GM19043 (cell line): ENCODE data around the gene MEGF9.
"Not testable (repeated sequence)": the region's sequence is repeated elsewhere in the genome, so short reads cannot be mapped to it uniquely, and the experiment has no call there.

Source experiments
- ATAC-seq: cut with Tn5 transposase; IDR thresholded peaks from one replicate; pipeline ENCODE4 v1.9.1; 2021; ENCODE audit warnings: low read depth; ENCODE audit not compliant: unreplicated experiment

MEGF9 gene

GRCh38 chr9:120663950-120664349 lies 50.3 kb downstream of the MEGF9 start:
- no peak for ATAC-seq

DNA sequence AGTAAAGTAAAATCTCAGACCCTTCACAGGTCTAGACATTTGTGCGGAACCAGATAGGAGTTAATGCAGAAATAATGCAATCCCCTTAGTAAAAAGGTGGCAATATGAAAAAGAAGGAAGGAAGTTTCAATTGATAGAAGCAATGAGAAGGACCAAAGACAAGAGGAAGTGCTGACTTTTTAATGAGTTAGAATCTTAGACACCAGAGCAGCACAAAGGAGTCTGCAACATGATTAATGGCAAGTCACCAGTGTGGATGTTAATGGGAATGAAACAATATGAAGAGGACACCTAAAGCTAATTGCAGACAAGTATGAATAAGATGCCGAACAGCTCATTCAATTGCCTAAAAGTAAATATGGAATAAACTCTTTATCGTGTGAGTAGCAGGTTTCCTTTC lies 50.9 kb downstream of the MEGF9 start:
- no peak for ATAC-seq

- no peak for ATAC-seq
Measured at GRCh38 chr9:120662513-120662912, 51.8 kb downstream of the MEGF9 start.

DNA sequence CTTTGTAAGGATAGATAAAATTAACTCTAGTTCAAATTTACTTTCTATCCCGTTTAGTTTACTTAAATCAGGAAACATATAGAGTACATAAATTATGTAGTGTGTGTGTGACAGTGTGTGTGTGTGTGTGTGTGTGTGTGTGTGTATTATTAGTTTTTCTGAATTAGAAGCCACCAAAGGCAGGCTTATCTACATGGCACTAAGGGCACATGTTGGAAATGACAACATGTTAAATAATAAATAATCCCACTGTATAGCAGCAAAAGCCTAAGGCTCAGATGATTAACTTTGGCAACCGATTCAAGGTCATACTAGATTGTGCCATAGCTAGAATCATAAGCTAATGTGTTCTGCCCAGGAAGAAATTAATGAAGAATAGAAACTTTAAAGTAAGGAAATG lies 54.6 kb downstream of the MEGF9 start:
- ATAC-seq: no peak

- ATAC-seq: no peak
Measured at GRCh38 chr9:120659209-120659608, 55.1 kb downstream of the MEGF9 start.

DNA sequence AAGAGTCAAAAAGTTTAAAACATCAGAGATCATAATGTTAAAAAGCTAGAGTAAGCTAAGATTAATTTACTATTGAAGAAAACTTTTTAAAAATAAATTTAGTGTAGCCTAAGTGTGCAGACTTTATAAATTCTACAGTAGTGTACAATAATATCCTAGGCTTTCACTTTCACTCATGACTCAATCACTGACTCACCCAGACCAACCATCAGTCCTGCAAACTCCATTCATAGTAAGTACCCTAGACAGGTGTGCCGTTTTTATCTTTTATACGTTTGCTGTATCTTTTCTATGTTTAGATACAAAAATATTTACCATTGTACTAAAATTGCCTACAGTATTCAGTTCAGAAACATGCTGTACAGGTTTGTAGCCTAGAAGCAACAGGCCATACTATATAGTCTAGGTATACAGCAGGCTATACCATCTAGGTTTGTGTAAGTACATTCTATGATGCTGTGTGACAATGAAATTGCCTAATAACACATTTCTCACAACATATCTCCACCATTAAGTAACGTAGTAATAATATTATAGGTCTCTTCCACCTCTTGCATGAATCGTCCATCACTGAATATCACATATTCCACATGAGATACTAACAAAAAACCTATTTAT lies 59.2 kb downstream of the MEGF9 start:
- no peak for ATAC-seq

- no peak for ATAC-seq
Measured at GRCh38 chr9:120654272-120654671, 60.0 kb downstream of the MEGF9 start.

- ATAC-seq: no peak
Measured at GRCh38 chr9:120653762-120654161, 60.5 kb downstream of the MEGF9 start.

DNA sequence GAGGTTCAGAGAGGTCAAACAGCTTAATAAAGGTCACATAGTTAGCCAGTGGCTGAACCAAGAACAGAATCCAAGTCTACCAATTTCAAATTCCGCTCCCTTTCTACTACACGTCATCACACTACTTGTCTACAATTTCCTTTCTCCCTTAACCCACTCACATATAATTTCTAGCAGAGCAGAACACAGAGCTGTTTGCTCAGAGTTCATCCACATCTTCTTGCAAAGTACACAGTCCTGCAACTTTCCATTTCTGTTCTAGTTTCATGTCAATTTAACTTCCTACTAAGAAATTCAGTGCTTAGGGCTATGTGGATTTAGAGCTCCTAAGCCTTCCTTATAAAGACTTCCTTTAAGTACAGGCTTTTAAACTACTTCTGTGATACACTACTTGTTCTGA lies 61.3 kb downstream of the MEGF9 start:
- ATAC-seq: no peak

- ATAC-seq: no peak
Measured at GRCh38 chr9:120650352-120650751, 63.9 kb downstream of the MEGF9 start.

GRCh38 chr9:120648581-120649197 lies 65.6 kb downstream of the MEGF9 start:
- no peak for ATAC-seq

- ATAC-seq: no peak
Measured at GRCh38 chr9:120646948-120647347, 67.3 kb downstream of the MEGF9 start.

DNA sequence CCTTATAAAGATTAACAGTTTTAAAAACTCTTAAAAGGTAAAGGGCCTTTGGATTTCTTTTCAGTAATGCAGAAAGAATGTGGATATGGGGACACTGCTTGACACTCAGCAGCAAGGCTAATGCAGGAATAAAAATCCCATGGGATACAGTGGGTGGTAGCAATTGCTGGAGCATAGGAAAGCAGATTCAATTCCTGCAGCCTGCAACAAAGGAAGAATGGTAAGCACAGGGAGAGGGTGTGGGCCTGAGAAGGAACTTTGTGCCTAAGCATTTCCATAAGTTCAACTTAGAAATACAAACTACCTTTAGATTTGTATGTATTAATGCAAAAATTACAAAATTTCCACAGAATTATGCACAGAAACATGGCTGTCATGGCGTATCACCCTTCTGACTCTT lies 68.5 kb downstream of the MEGF9 start:
- no peak for ATAC-seq

- no peak for ATAC-seq
Measured at GRCh38 chr9:120643061-120643460, 71.2 kb downstream of the MEGF9 start.

DNA sequence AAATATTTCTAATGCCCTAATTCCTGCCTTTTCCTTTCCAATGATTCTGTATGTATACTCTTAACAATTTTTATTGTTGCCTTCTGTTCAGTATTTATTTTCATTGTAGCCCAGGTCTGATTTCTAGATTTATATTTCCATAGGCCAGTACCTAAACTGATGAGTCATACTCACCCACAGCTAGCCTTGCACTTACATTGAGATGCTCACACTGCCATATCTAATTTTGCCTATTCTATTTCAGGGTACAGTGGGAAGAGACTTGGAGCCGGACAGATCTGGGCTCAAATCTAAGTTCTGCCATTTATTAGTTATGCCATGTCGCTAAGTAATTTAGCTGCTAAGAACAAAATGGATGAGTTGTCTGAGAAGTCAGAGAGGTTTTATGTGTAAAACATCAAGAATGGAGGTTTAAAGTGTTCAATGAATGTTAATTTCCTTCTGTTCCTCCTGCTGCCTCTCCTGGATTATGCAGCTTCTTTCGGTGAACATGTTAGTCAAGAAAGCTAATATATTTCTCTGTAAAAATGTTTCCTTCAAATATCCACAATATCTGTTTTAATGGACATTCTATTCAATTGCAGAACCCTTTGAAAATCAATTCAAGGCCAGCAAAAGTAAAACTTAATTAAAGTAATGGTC lies 72.0 kb downstream of the MEGF9 start:
- no peak for ATAC-seq

DNA sequence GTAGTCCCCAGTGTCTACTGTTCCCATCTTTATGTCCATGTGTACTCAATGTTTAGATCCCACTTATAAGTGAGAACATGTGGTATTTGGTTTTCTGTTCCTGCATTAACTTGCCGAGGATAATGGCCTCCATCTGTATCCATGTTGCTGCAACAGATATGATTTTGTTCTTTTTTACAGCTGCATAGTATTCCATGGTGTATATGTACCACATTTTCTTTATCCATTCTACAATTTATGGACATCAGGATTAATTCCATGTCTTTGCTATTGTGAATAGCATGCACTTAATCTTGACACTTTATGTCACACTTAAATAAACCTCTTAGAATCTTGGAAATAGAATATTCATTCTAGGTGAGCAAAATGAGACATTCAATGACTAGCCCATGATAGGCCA lies 73.4 kb downstream of the MEGF9 start:
- not testable (repeated sequence) for ATAC-seq

GRCh38 chr9:120640380-120640779 lies 73.9 kb downstream of the MEGF9 start:
- ATAC-seq: no peak

DNA sequence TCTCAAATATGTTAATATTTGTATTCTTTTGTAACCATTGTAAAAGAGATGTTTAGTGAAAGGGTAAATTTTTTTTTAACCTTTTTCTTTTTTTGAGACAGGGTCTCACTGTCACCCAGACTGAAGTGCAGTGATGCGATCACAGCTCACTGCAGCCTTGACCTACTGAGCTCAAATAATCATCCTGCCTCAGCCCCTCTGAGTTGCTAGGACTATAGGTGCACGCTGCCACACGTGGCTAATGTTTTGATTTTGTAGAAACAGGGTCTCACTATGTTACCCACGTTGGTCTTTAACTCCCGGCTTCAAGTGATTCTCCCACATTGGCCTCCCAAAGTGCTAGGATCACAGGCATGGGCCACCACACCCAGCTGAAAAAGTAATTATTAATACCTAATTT lies 76.4 kb downstream of the MEGF9 start:
- no peak for ATAC-seq

- no peak for ATAC-seq
Measured at GRCh38 chr9:120636194-120636957, 77.9 kb downstream of the MEGF9 start.

DNA sequence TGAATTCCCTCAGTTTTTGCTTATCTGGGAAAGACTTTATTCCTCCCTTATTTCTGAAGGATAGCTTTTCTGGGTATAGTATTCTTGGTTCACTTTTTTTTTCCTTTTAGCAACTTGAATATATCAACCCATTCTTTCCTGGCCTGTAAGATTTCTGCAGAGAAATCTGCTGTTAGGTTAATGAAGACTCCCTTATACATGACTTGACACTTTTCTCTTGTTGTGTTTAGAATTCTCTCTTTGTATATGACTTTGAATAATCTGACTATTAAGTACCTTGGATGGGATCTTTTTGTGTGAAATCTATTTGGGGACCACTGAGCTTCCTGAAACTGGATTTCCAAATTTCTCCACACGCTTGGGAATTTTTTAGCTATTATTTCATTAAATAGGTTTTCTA lies 79.3 kb downstream of the MEGF9 start:
- no peak for ATAC-seq

DNA sequence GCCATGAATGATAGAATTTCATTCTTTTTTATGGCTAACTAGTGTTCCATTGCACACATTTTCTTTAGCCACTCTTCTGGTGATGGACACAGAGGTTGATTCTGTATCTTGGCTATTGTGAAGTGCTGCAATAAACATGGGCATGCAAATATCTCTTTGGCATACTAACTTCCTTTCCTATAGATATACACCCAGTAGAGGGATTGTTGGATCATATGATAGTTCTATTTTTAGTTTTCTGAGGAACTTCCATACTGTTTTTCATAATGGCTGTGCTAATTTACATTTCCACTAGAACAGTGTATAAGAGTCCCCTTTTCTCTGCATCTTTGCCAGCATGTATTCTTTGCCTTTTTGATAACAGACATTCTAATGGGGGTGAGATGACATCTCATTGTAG lies 83.9 kb downstream of the MEGF9 start:
- ATAC-seq: no peak
